ENCODE data around the gene ACTRT2. TPM values are rescaled to one million over a fixed set of nuclear protein-coding genes. Genes with fewer than 3 reads are reported as not detected.

ACTRT2 gene
- total and polyA plus RNA-seq, 11 donors = not detected

GRCh38 chr1:3034162-3034561 is 12.9 kb downstream of the ACTRT2 start:
- 84 to 88% (median 86%) methylated on average over 7 of the region's 7 CpGs for WGBS, 4 donors
- Histone ChIP-seq H3K4me3 (no peak overlapping the region), H3K4me1 (no peaks in the 10 kb centered on the region), H3K36me3 (no peaks in the 10 kb centered on the region), H3K27me3 (peaks cover 0 to 50% (median 12%) of the 10 kb centered on the region in 9 donors), H3K9me3 (no peaks in the 10 kb centered on the region), H3K27ac (no peak overlapping the region)
- ATAC-seq (no peak), DNase-seq (peak in 1 of 5 donors; percentile 28)
- no peak for TF ChIP-seq POLR2A (IDR thresholded peaks at IDR 0.05)
- intact Hi-C loops (cut with DNase I) = no loop called here

GRCh38 chr1:3034728-3035562 is 13.7 kb downstream of the ACTRT2 start:
- 68 to 78% (median 74%) methylated on average over 13 to 14 of the region's 14 CpGs for WGBS, 4 donors
- H3K27ac ChIP-seq = no peak overlapping the region
- no peaks in the 10 kb centered on the region for H3K36me3 ChIP-seq
- H3K4me3 ChIP-seq = no peak overlapping the region
- intact Hi-C loops (cut with DNase I) = no loop called here
- H3K9me3 ChIP-seq = no peaks in the 10 kb centered on the region
- peaks cover 0 to 42% (median 4%) of the 10 kb centered on the region in 9 donors for H3K27me3 ChIP-seq
- ATAC-seq (no peak), DNase-seq (peak in 1 of 5 donors; percentile 33)
- no peak for TF ChIP-seq POLR2A (IDR thresholded peaks at IDR 0.05)
- no peak for TF ChIP-seq CTCF (IDR thresholded peaks at IDR 0.05)
- no peaks in the 10 kb centered on the region for H3K4me1 ChIP-seq

- Histone ChIP-seq H3K27me3 (peaks cover 0 to 38% (median 0%) of the 10 kb centered on the region in 9 donors), H3K4me1 (no peaks in the 10 kb centered on the region), H3K4me3 (no peak overlapping the region), H3K27ac (no peak overlapping the region), H3K36me3 (no peaks in the 10 kb centered on the region), H3K9me3 (no peaks in the 10 kb centered on the region)
- intact Hi-C loops (cut with DNase I) = no loop called here
- TF ChIP-seq CTCF (IDR thresholded peaks at IDR 0.05) (no peak), POLR2A (IDR thresholded peaks at IDR 0.05) (no peak)
- ATAC-seq (no peak), DNase-seq (peak in 2 of 5 donors; percentile 11 to 47)
- 71 to 78% (median 73%) methylated on average over 18 to 19 of the region's 19 CpGs for WGBS, 4 donors
Measured at GRCh38 chr1:3035563-3036446, 14.5 kb downstream of the ACTRT2 start.

GRCh38 chr1:3036447-3037280 is 15.4 kb downstream of the ACTRT2 start:
- intact Hi-C loops (cut with DNase I) = no loop called here
- TF ChIP-seq CTCF (IDR thresholded peaks at IDR 0.05) = no peak
- TF ChIP-seq POLR2A (IDR thresholded peaks at IDR 0.05) = no peak
- peak in 2 of 5 donors; percentile 7 to 19 for DNase-seq
- WGBS, 4 donors = 52 to 57% (median 53%) methylated on average over 20 to 22 of the region's 22 CpGs
- no peak overlapping the region for H3K4me3 ChIP-seq
- no peak overlapping the region for H3K27ac ChIP-seq
- no peaks in the 10 kb centered on the region for H3K9me3 ChIP-seq
- peaks cover 0 to 32% (median 0%) of the 10 kb centered on the region in 9 donors for H3K27me3 ChIP-seq
- ATAC-seq = no peak
- H3K4me1 ChIP-seq = no peaks in the 10 kb centered on the region
- no peaks in the 10 kb centered on the region for H3K36me3 ChIP-seq
